PC-3 (cell line): ENCODE data around the gene CFP.

Experiments used
- EZH2 ChIP-seq: fragments of 300-600 bp; sonication (generic); IDR thresholded peaks from one replicate; pipeline ENCODE4 v1.6.1; 2017; ENCODE audit warnings: antibody characterized with exemption, mild to moderate bottlenecking, low read length; ENCODE audit not compliant: unreplicated experiment
- EZH2phosphoT487 ChIP-seq: fragments of 300-600 bp; sonication (generic); IDR thresholded peaks from 2 replicates; pipeline ENCODE4 v1.6.1; 2018; ENCODE audit warnings: mild to moderate bottlenecking, antibody characterized with exemption, low read length, borderline replicate concordance
- TF ChIP-seq, protein P1 (sequence below): fragments of 300-600 bp; sonication (generic); conservative IDR thresholded peaks from 2 replicates; pipeline ENCODE4 v1.5.1; 2017; ENCODE audit warnings: antibody characterized with exemption, low read depth, mild to moderate bottlenecking, low read length

DNA sequence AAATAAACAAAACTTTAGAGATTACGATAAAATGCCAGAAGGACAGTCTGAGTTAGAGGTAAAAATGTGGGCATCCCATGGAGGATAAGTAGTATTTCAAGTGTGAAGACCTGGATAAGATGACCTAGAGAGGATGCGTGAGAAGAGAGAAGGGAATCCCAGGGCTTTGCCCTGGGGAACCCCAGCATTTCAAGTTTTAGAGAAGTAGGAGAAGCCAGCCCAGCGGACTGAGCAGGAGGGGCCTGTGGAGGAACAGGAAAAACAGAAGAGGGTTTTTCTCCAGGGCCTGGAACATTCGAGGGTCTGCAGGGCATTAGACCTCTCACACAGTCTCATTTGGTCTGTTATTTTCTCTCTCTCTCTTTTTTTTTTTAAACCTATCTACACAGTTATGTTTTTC is 2.9 kb upstream of the CFP start:
- TF ChIP-seq, protein P1, sequence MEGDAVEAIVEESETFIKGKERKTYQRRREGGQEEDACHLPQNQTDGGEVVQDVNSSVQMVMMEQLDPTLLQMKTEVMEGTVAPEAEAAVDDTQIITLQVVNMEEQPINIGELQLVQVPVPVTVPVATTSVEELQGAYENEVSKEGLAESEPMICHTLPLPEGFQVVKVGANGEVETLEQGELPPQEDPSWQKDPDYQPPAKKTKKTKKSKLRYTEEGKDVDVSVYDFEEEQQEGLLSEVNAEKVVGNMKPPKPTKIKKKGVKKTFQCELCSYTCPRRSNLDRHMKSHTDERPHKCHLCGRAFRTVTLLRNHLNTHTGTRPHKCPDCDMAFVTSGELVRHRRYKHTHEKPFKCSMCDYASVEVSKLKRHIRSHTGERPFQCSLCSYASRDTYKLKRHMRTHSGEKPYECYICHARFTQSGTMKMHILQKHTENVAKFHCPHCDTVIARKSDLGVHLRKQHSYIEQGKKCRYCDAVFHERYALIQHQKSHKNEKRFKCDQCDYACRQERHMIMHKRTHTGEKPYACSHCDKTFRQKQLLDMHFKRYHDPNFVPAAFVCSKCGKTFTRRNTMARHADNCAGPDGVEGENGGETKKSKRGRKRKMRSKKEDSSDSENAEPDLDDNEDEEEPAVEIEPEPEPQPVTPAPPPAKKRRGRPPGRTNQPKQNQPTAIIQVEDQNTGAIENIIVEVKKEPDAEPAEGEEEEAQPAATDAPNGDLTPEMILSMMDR: no peak
- TF ChIP-seq EZH2 (no peak), EZH2phosphoT487 (no peak)
